ENCODE measurements around the gene SERPINB5. TPM values are rescaled to one million over a fixed set of nuclear protein-coding genes. Genes with fewer than 3 reads are reported as not detected.
A peak's percentile ranks its signal among the peaks of the same experiment; 100 is the strongest.
"Not testable (repeated sequence)": the region's sequence is repeated elsewhere in the genome, so short reads cannot be mapped to it uniquely, and the experiment has no call there.

SERPINB5 gene
- under 0.01 TPM for total RNA-seq

- FAIRE-seq (no peak), DNase-seq (ENCODE audit: low spot score in 2 of 2) (no peak)
These were observed at the start of gene SERPINB5 for GRCh38 chr18:63476668-63477067. SERPINB5 (plus strand) TSS chr18:63476958; CDS start chr18:63484429, 7,471 bp downstream.

GRCh38 chr18:63427558-63427957 lies 49.2 kb upstream of the SERPINB5 start:
- no peak for DNase-seq (ENCODE audit: low spot score in 2 of 2)
- FAIRE-seq, result no peak

- FAIRE-seq, result no peak
These were observed 46.2 kb upstream of the SERPINB5 start for GRCh38 chr18:63430526-63430925.

GRCh38 chr18:63431180-63431579 lies 45.6 kb upstream of the SERPINB5 start:
- FAIRE-seq (no peak), DNase-seq (ENCODE audit: low spot score in 2 of 2) (no peak)

More at GRCh38 chr18:63430526-63430925, 46.2 kb upstream of the SERPINB5 start:
- no peak for DNase-seq (ENCODE audit: low spot score in 2 of 2)

GRCh38 chr18:63433334-63433866 lies 43.4 kb upstream of the SERPINB5 start:
- FAIRE-seq, result no peak
- DNase-seq (ENCODE audit: low spot score in 2 of 2), result no peak

- DNase-seq (ENCODE audit: low spot score in 2 of 2), result no peak
- FAIRE-seq, result no peak
These were observed 38.6 kb upstream of the SERPINB5 start for GRCh38 chr18:63438181-63438580.

GRCh38 chr18:63439334-63439733 lies 37.4 kb upstream of the SERPINB5 start:
- peak; percentile 77 for FAIRE-seq
- DNase-seq (ENCODE audit: low spot score in 2 of 2), result peak; percentile 28 to 53

- DNase-seq (ENCODE audit: low spot score in 2 of 2), result no peak
- no peak for FAIRE-seq
These were observed 36.5 kb upstream of the SERPINB5 start for GRCh38 chr18:63440219-63440618.

GRCh38 chr18:63440881-63441280 lies 35.9 kb upstream of the SERPINB5 start:
- no peak for DNase-seq (ENCODE audit: low spot score in 2 of 2)
- FAIRE-seq, result no peak

- DNase-seq (ENCODE audit: low spot score in 2 of 2) (no peak), FAIRE-seq (no peak)
These were observed 32.9 kb upstream of the SERPINB5 start for GRCh38 chr18:63443829-63444228.

GRCh38 chr18:63444580-63444979 lies 32.2 kb upstream of the SERPINB5 start:
- DNase-seq (ENCODE audit: low spot score in 2 of 2), result no peak
- no peak for FAIRE-seq

GRCh38 chr18:63445037-63445436 lies 31.7 kb upstream of the SERPINB5 start:
- no peak for DNase-seq (ENCODE audit: low spot score in 2 of 2)
- no peak for FAIRE-seq

- FAIRE-seq (no peak), DNase-seq (ENCODE audit: low spot score in 2 of 2) (no peak)
These were observed 30.5 kb upstream of the SERPINB5 start for GRCh38 chr18:63446266-63446665.

- FAIRE-seq, result no peak
- no peak for DNase-seq (ENCODE audit: low spot score in 2 of 2)
These were observed 29.7 kb upstream of the SERPINB5 start for GRCh38 chr18:63447066-63447465.

- no peak for DNase-seq (ENCODE audit: low spot score in 2 of 2)
- FAIRE-seq, result no peak
These were observed 27.3 kb upstream of the SERPINB5 start for GRCh38 chr18:63449426-63449825.

GRCh38 chr18:63451799-63452660 lies 24.7 kb upstream of the SERPINB5 start:
- DNase-seq (ENCODE audit: low spot score in 2 of 2) (no peak), FAIRE-seq (no peak)

- DNase-seq (ENCODE audit: low spot score in 2 of 2); FAIRE-seq: not testable (repeated sequence)
These were observed 24.0 kb upstream of the SERPINB5 start for GRCh38 chr18:63452751-63453150.

- FAIRE-seq, result no peak
- DNase-seq (ENCODE audit: low spot score in 2 of 2), result no peak
These were observed 22.3 kb upstream of the SERPINB5 start for GRCh38 chr18:63454497-63454896.

- FAIRE-seq (no peak), DNase-seq (ENCODE audit: low spot score in 2 of 2) (no peak)
These were observed 18.8 kb upstream of the SERPINB5 start for GRCh38 chr18:63457977-63458376.

GRCh38 chr18:63460414-63460813 lies 16.3 kb upstream of the SERPINB5 start:
- no peak for FAIRE-seq

GRCh38 chr18:63464434-63464833 lies 12.3 kb upstream of the SERPINB5 start:
- DNase-seq (ENCODE audit: low spot score in 2 of 2) (no peak), FAIRE-seq (no peak)

More at GRCh38 chr18:63460414-63460813, 16.3 kb upstream of the SERPINB5 start:
- no peak for DNase-seq (ENCODE audit: low spot score in 2 of 2)

GRCh38 chr18:63465059-63465458 lies 11.7 kb upstream of the SERPINB5 start:
- FAIRE-seq (no peak), DNase-seq (ENCODE audit: low spot score in 2 of 2) (no peak)
